ENCODE measurements around the gene KRTAP10-3.
"Not testable (repeated sequence)": the region's sequence is repeated elsewhere in the genome, so short reads cannot be mapped to it uniquely, and the experiment has no call there.

Gene KRTAP10-3

DNA sequence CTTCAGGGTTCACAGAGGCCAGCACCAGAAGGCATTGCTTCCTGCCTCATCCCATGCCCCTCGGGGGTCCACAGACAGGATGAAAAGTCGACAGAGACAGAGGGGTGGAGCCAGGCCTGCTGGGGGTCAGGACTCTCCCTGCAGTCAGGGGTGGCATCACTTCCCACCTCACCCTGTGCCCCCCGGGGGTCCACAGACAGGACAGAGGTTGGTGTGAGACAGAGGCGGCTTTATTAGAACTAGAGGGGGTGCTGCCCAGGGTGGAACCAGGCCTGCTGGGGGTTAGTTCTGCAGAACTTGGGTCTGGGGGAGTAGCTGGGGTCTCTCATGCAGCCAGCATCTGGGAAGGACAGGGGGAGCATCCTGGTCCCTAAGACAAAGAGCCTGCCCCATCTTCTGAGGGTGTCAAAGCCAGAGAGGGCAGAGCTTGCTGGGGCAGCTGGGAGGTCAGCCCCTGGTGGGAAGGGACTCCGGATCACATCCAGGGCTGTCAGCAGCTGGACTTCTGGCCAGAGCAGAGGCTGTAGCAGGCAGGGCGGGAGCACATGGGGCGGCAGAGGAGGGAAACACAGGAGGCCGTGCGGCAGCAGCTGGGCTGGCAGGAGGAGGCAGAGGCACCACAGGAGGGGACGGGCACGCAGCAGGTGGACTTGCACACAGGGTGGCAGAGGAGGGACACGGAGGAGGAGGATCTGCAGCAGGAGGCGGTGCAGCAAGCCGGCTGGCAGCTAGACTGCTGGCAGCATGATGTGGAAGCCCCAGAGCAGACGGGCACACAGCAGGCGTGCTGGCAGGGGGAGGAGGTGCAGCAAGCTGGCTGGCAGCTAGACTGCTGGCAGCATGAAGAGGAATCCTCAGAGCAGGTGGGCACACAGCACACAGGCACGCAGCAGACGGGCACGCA, 32.6 kb upstream of the KRTAP10-3 start:
- H3K4me3 ChIP-seq, H3K27ac ChIP-seq: not testable (repeated sequence)

DNA sequence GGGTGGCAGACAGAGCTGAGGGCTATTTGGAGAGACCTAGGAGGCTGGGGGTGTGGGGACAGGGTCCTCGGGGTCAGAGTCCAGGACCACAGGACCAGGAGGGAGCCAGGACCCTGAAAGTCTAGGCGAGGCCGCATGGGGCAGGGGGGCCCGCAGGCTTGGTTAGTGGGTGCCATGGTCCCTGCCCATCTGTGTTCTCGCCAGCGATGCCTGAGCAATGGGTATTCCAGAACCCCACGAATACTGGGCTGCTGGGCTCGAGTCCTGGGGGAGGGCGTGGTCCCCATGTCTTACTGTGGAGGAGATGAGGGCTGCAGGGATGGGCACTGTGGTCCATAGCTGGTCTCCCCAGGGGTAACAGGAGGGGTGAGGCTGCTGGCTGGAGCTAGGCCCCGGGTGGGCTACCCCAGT, 31.7 kb upstream of the KRTAP10-3 start:
- Histone ChIP-seq H3K4me3 (no peak overlapping the region), H3K27ac (no peak overlapping the region)

DNA sequence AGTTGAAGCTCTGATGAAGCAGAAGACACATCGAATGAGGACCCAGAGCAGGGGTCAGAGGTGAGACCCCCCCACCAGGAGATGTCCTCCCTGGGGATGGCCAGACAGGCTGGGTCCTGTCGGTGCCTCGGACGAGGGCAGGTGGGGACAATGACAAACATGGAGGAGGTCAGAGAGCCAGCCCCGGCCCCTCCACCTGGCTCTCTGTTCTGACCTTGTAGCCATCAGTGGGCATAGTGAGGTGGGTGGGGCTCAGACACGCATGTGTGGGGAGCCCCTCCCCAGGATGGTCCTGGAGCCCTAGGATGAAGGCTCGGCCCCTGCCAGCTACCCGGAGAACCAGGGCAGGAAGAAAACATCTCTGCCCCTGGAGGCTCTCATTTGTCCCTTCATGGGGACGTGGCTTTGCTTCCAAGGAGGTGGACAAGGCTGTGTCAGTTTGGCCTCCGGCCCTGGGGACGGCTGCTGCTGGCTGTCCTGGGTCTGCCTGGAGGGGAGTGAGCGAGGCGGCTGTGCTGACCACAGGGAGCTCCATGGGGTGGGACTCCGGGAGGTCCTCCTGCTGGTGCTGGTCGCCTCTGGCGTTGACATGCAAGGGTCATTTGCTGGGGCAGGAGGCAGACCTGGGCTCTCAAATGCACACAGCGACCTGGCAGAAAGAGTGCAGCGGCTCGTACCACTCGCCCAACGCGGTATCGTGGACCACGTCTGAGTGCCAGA, 31.2 kb upstream of the KRTAP10-3 start:
- H3K4me3 ChIP-seq, result no peak overlapping the region

DNA sequence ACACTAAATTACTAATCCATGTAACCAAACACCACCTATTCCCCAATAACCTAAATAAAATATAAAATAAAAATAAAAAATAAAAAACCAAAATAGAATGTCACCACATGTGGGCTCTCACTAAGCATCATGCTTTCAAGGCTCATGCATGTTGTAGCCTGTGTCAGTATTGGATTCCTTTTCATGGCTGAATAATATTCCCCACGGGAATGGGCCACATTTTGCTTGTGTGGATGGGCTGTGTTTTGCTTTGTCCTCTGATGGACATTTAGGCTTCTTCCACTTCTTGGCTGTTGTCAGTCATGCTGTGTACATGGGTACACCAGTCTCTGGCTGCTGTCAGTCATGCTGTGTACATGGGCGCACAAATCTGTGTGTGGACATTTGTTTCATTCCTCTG, 30.5 kb upstream of the KRTAP10-3 start:
- H3K27ac ChIP-seq, result no peak overlapping the region
- H3K4me3 ChIP-seq, result no peak overlapping the region

More for the DNA sequence above, 31.2 kb upstream of the KRTAP10-3 start:
- no peak overlapping the region for H3K27ac ChIP-seq

DNA sequence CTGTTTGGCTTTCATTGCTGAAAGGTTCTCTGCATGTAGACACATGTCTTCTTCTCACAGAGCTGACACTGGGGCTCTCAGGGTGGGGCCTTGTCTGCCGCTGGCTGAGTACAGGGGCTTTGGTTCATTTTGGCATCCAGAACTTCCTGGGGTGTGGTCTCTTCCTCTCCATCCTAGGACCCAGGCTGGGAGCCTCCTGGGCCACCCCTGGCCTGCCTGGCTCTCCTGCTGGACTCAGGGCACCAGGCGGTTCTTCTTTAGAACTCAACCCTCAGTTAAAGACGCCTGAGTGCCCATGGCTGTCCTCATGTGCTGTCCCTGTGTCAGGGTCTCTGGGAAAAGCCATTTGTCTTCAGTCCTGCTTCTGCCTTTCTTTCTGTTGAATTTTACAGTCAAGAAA, 27.3 kb upstream of the KRTAP10-3 start:
- Histone ChIP-seq H3K4me3 (no peak overlapping the region), H3K27ac (no peak overlapping the region)

DNA sequence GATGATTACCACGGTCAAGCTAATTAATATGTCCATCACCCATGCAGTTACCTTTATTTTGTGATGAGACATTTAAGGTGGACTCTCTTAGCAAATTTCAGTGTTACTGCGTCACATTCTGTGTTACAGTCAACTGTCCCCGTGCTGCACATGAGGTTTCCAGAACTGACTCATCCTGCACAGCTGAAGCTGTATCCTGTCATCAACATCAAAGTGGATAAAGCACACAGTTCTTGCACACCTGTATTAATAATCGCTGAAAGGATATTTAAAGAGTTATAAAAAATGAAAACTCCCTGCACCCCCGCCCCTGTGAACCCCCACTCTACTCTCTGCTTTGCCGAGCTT, 25.2 kb upstream of the KRTAP10-3 start:
- Histone ChIP-seq H3K4me3 (no peak overlapping the region), H3K27ac (no peak overlapping the region)

DNA sequence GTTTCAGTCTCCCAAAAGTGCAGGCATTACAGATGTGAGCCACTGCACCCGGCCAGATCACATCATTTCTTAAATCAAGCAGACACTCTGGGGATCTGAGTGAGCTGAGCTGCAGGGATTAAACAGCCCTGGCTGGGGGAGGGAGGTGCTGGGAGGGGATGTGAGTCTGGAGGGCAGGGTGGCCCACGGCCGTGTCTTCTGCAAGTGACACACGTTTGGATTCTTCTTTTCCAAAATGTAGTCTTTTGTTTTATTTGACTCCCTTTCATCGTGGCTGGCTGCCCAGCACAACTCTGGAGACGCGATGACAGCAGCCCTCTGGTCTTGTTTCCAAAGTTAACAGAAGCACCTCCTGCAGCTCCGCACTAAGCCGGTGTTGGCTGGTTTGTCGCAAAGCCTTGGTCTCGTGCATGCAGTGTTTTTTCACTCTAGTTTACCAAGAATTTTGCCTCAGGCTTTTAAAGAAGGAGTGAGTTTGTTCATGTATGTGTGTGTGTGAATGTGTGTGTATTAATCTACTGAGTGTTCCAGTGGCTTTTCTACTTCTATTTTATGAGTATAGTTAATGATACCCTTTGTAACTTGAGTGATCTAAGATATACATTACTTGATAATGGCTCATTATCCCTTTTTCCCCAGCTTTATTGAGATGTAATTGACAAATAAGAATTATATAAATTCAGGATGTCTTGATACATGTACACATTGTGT, 24.6 kb upstream of the KRTAP10-3 start:
- H3K4me3 ChIP-seq, result no peak overlapping the region
- H3K27ac ChIP-seq, result no peak overlapping the region

DNA sequence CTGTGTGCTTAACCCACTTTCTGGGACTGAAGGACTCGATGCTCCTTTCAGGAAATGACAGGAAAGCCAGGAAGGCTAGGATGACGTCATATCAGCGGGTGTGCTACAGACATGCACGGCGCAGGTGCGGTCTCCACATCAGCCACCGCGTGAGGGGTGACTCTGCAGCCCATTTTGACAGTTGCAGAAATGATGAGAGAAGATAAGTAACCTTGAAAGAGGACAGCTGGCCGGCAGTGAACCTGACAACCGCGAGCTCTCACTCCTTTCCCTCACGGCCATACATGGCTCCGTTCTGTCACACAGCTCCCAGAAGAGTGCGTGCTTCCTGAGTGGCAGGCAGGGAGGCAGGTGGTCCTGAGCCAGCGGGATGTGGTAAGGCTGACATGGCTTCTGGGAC, 23.5 kb upstream of the KRTAP10-3 start:
- Histone ChIP-seq H3K4me3 (no peak overlapping the region), H3K27ac (no peak overlapping the region)

DNA sequence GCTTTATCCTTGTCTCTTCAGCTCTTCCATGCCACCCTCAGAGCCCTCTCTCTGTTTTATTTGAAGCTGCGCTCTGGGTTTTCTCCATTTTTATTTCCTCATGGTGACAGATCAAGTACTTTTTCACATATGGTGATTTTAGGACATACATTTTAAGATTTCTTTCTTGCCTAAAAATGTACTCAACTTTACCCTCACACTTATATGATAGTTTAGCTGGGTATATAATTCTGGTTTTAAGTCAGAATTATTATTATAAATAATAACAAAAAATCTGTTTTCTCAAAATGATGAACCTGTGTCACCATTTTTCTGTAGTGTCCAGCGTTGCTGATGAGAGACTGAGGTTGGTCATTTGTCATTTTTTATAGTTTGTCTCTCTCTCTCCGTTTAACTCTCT, 22.6 kb upstream of the KRTAP10-3 start:
- Histone ChIP-seq H3K27ac (no peak overlapping the region), H3K4me3 (no peak overlapping the region)

DNA sequence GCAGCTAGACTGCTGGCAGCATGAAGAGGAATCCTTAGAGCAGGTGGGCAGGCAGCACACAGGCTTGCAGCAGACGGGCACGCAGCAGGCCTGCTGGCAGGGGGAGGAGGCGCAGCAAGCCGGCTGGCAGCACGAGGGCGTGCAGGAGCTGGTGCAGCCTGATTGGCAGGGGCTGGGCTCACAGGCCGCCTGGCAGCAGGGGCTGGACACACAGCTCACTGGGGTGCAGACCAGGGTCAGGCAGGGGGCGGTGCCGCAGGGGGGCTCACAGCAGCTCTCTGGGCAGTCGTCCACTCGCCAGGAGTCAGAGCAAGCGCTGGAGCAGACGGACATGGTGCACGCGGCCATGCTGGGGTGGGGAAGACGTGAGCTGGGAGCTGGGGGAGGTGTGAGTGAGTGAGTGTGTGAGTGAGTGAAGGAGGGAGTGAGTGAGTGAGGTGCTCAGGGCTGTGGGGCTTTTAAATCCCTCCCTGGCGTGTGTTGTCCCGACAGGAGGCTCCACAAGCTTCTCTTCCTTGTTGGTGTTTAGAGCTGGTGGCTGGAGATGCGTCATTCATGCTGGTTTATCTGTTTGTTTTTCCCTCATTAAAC, 21.7 kb upstream of the KRTAP10-3 start, which contains the start of gene KRTAP10-5:
Gene KRTAP10-5, minus strand, starts transcription at position 374 of the 591 bp plus-strand sequence. Its CDS starts 26 bp downstream, at position 348.
- H3K27ac ChIP-seq, H3K4me3 ChIP-seq: not testable (repeated sequence)

DNA sequence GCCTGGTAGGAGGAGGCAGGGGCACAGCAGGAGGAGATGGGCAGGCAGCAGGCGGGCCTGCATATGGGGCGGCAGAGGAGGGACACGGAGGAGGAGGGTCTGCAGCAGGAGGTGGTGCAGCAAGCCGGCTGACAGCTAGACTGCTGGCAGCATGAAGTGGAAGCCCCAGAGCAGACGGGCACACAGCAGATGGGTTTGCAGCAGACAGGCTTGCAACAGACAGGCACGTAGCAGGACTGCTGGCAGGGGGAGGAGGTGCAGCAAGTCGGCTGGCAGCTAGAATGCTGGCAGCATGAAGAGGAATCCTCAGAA, 21.2 kb upstream of the KRTAP10-3 start:
- H3K4me3 ChIP-seq, result no peak overlapping the region

DNA sequence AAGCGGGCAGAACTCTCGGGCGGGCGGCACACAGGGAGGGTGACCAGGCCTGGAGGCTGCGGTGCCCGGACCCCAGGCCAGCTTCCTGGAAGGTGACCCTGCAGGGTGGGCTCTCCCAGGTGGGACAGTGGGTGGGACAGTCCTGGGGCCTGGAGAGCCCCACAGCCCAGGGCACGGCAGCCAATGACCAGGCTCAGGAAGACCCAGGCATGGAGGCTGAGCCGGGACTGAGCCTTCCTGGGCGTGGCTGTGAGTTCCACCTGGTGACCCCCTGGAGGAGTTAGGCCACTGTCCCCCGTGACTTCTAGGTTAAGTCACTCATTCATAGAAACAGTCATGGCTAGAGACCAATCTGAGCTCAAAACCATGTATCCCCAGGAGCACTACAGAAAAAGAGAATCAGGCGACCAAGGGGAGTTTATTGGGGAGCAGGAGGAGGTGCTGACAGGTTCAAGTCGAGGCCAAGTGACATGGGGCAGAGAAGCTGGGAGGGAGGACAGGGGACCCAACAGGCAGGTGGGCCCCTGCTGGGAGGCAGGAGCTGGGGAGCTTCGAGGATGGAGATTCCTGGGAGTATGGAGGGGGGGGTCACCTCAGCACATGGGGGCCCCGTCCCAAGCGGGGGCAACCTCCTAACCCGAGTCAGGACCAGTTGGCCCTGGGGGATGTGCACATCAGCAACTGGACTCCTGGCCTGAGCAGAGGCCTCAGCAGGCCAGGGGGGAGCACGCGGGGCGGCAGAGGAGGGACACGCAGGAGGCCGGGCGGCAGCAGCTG, 20.6 kb upstream of the KRTAP10-3 start:
- Histone ChIP-seq H3K27ac (no peak overlapping the region), H3K4me3 (no peak overlapping the region)

More for the DNA sequence above, 21.2 kb upstream of the KRTAP10-3 start:
- H3K27ac ChIP-seq, result no peak overlapping the region

DNA sequence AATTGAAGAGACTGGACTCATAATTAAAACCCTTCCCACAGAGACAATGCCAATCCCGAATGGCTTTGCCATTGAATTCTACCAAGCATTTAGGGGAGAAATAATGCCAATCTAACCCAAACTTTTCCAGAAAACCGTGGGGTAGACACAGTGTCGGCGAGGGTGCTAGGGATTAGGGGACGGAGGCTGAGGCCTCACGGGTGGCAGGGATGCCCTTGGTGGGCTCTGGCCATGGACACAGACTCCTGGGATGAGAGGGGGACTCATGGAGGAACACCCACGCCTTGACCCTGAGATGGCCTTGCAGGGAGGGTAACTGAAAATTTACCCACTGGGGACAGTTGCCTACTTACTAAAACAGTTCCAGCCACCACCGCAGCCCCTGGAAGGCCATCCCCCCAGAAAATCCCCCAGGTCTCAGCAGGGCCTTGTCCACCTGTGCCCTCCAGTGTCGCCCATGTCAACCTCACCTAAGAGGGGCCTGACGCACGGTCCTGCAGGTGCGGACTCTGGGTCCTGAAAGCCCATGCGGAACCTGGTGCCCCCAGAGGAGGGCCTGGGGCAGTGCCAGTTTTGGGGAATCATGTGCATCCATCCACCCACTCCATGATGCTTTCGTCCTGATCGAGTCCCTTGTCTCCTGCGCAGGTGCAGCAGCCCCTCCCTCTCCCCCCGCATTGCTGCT, 19.9 kb upstream of the KRTAP10-3 start:
- no peak overlapping the region for H3K27ac ChIP-seq
- H3K4me3 ChIP-seq, result no peak overlapping the region

DNA sequence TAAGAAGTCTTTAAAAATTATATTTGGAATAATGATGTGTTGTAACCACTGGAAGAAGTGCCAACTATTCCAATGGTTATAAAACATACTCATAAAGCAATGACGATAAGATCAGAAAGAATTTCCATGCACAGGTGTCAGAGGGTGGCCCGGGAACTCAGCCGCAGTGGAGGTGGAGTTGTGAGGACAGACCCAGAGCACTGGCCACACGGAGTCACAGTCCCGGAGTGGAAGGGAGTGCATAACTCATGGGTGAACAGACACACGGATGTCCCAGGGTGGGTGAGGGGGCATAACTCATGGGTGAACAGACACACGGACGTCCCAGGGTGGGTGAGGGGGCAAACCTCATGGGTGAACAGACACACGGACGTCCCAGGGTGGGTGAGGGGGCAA, 17.4 kb upstream of the KRTAP10-3 start:
- Histone ChIP-seq H3K4me3 (no peak overlapping the region), H3K27ac (no peak overlapping the region)

DNA sequence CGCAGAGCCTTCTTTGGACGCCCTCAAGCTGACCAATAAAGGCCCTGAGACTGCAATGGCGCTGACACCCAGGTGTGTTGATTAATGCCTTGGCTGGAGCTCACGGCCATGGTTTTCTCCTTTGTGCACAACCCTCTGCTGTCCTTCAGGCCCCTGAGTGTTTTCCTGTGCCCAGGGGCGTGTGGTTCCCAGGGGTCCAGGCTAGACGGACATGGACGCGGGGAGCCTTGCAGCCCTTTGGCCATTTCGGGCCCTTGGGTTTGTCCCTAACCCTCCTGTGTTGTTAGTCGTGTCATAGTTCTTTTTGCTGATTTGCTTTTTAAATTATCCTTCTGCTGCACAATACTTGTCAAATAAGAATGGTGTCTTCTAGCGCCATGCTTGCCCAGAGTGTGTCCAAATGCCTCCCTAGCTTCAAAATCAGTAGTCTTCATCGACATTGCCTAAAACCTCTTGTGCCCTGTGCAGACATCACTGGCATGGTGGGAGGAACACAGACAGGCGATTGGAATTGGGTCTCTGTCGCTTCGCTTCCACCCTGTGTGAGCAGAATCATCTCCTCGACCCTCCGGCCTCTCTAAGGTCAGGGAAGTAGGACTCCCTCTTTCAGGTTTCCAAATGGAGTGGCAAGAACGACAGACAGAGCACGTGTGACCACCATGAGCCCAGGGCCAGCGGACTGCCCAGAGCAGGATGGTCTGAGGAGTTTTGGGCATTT, 16.9 kb upstream of the KRTAP10-3 start:
- H3K4me3 ChIP-seq, result no peak overlapping the region
- no peak overlapping the region for H3K27ac ChIP-seq

DNA sequence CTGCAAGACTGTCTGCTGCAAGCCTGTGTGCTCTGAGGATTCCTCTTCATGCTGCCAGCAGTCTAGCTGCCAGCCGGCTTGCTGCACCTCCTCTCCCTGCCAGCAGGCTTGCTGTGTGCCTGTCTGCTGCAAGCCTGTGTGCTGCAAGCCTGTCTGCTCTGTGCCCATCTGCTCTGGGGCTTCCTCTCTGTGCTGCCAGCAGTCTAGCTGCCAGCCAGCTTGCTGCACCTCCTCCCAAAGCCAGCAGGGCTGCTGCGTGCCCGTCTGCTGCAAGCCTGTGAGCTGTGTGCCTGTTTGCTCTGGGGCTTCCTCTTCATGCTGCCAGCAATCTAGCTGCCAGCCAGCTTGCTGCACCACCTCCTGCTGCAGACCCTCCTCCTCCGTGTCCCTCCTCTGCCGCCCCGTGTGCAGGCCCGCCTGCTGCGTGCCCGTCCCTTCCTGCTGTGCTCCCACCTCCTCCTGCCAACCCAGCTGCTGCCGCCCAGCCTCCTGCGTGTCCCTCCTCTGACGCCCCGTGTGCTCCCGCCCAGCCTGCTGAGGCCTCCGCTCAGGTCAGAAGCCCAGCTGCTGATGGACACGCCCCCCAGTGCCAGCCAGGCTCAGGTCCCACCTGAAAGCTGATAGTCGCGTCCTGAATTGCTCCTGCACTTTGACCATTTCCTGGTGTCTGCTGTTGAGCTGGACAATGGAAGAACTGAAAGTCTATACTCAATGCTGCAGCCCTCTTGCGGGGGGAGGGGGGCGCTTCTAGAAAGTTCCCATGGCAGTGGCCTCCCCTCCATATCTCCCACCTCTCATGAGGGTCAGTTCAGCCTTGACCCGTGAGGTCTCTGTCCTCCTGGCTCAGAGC, 16.1 kb upstream of the KRTAP10-3 start:
- no peak overlapping the region for H3K4me3 ChIP-seq
- no peak overlapping the region for H3K27ac ChIP-seq
